ENCODE data around the gene EEA1. TPM values are rescaled to one million over a fixed set of nuclear protein-coding genes. Genes with fewer than 3 reads are reported as not detected.

EEA1 gene
- total RNA-seq, 1 donor from 2014 or later, result 10.9 TPM

DNA sequence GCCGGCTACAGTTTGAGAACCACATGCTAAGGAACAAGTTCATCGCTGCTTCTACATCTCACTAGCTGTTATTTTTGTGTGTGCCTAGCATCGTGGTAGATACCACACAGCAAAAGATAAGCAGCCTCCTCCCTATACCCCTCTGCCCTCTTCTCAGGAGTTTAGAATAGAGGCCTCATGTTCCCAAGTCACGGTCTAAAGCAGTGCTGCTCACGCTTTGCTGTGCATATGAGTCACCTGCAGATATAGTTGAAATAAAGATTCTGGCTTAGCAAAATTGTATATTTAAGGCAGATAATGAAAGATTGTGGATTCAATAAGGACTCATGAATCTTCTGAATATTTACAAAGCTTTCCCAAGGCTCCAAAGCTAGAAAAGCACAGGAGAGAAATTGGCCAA, 198.3 kb downstream of the EEA1 start:
- H3K4me3 ChIP-seq, result no peak overlapping the region
- no peak for DNase-seq (ENCODE audit: low spot score in 2 of 2)
- intact Hi-C loops (cut with DNase I), result no loop called here
- H3K27ac ChIP-seq, result no peak overlapping the region
- H3K27me3 ChIP-seq, result no peaks in the 10 kb centered on the region
- H3K36me3 ChIP-seq, result no peaks in the 10 kb centered on the region
- TF ChIP-seq, protein P1, sequence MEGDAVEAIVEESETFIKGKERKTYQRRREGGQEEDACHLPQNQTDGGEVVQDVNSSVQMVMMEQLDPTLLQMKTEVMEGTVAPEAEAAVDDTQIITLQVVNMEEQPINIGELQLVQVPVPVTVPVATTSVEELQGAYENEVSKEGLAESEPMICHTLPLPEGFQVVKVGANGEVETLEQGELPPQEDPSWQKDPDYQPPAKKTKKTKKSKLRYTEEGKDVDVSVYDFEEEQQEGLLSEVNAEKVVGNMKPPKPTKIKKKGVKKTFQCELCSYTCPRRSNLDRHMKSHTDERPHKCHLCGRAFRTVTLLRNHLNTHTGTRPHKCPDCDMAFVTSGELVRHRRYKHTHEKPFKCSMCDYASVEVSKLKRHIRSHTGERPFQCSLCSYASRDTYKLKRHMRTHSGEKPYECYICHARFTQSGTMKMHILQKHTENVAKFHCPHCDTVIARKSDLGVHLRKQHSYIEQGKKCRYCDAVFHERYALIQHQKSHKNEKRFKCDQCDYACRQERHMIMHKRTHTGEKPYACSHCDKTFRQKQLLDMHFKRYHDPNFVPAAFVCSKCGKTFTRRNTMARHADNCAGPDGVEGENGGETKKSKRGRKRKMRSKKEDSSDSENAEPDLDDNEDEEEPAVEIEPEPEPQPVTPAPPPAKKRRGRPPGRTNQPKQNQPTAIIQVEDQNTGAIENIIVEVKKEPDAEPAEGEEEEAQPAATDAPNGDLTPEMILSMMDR (IDR thresholded peaks at IDR 0.05), result no peak
- no peaks in the 10 kb centered on the region for H3K9me3 ChIP-seq
- no peaks in the 10 kb centered on the region for H3K4me1 ChIP-seq

GRCh38 chr12:92729773-92730305, 199.3 kb downstream of the EEA1 start:
- H3K4me1 ChIP-seq, result no peaks in the 10 kb centered on the region
- no peaks in the 10 kb centered on the region for H3K9me3 ChIP-seq
- no peaks in the 10 kb centered on the region for H3K36me3 ChIP-seq
- intact Hi-C loops (cut with DNase I), result no loop called here
- no peaks in the 10 kb centered on the region for H3K27me3 ChIP-seq
- TF ChIP-seq, protein P1 (IDR thresholded peaks at IDR 0.05), result no peak
- H3K27ac ChIP-seq, result no peak overlapping the region
- H3K4me3 ChIP-seq, result no peak overlapping the region
- DNase-seq (ENCODE audit: low spot score in 2 of 2), result no peak

GRCh38 chr12:92726850-92727249, 202.2 kb downstream of the EEA1 start:
- intact Hi-C loops (cut with DNase I), result no loop called here

GRCh38 chr12:92722897-92723296, 206.2 kb downstream of the EEA1 start:
- H3K9me3 ChIP-seq, result no peaks in the 10 kb centered on the region
- no peak overlapping the region for H3K27ac ChIP-seq
- no peak for DNase-seq (ENCODE audit: low spot score in 2 of 2)
- H3K4me3 ChIP-seq, result no peak overlapping the region
- TF ChIP-seq, protein P1 (IDR thresholded peaks at IDR 0.05), result no peak
- intact Hi-C loops (cut with DNase I), result no loop called here
- no peaks in the 10 kb centered on the region for H3K36me3 ChIP-seq
- H3K4me1 ChIP-seq, result no peaks in the 10 kb centered on the region
- no peaks in the 10 kb centered on the region for H3K27me3 ChIP-seq

More at GRCh38 chr12:92726850-92727249, 202.2 kb downstream of the EEA1 start:
- no peak overlapping the region for H3K27ac ChIP-seq
- H3K36me3 ChIP-seq, result no peaks in the 10 kb centered on the region
- H3K27me3 ChIP-seq, result no peaks in the 10 kb centered on the region
- no peaks in the 10 kb centered on the region for H3K9me3 ChIP-seq
- TF ChIP-seq, protein P1 (IDR thresholded peaks at IDR 0.05), result no peak
- H3K4me1 ChIP-seq, result no peaks in the 10 kb centered on the region
- H3K4me3 ChIP-seq, result no peak overlapping the region
- DNase-seq (ENCODE audit: low spot score in 2 of 2), result no peak

DNA sequence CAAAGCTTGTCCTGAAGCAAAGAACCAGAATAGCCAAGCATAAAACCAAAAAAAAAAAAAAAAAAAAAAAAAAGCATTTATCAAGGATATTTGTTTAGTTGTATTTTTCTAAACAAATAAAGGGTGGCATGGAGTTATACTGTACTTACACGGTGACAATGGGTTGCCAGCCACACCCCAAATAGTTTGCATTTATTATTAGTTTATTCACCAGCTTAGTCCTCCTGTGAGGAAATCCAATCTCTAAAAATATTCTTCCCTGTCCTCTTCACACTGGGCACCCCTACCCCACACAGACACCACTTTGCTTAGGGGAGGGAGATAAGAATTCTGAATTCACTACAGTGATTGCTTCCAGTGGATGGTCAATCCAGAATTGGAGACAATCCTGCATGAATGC, 207.4 kb downstream of the EEA1 start:
- Histone ChIP-seq H3K4me3 (no peak overlapping the region), H3K36me3 (no peaks in the 10 kb centered on the region), H3K27ac (no peak overlapping the region), H3K9me3 (no peaks in the 10 kb centered on the region), H3K4me1 (no peaks in the 10 kb centered on the region), H3K27me3 (no peaks in the 10 kb centered on the region)
- DNase-seq (ENCODE audit: low spot score in 2 of 2), result no peak
- TF ChIP-seq, protein P1 (IDR thresholded peaks at IDR 0.05), result no peak
- intact Hi-C loops (cut with DNase I), result no loop called here

- no peak for DNase-seq (ENCODE audit: low spot score in 2 of 2)
- H3K27ac ChIP-seq, result no peak overlapping the region
- TF ChIP-seq, protein P1 (IDR thresholded peaks at IDR 0.05), result no peak
- no peaks in the 10 kb centered on the region for H3K27me3 ChIP-seq
- no peaks in the 10 kb centered on the region for H3K36me3 ChIP-seq
- no peaks in the 10 kb centered on the region for H3K4me1 ChIP-seq
- intact Hi-C loops (cut with DNase I), result no loop called here
- no peaks in the 10 kb centered on the region for H3K9me3 ChIP-seq
- no peak overlapping the region for H3K4me3 ChIP-seq
Observed at GRCh38 chr12:92721130-92721529, 208.0 kb downstream of the EEA1 start.
